Epithelial cell of esophagus (primary cell): ENCODE data around the gene DEFB128.
"Not testable (repeated sequence)": the region's sequence is repeated elsewhere in the genome, so short reads cannot be mapped to it uniquely, and the experiment has no call there.

Experiments used
- DNase-seq: peaks from one replicate; pipeline ENCODE4 v3.0.0; 2010; ENCODE audit warnings: low read depth
- H3K4me3 ChIP-seq: 2 replicates; pipeline ENCODE4 v1.5.1; 2011; ENCODE audit warnings: mild to moderate bottlenecking, low read length, control low read depth
- TF ChIP-seq, protein P1 (sequence below): IDR thresholded peaks from 2 replicates; pipeline ENCODE4 v1.5.1; 2011; ENCODE audit warnings: low read depth, mild to moderate bottlenecking, low read length, control low read depth, inconsistent platforms; ENCODE audit not compliant: insufficient read depth; ENCODE audit errors: missing control alignments

The DEFB128 gene

GRCh38 chr20:189611-190010 lies at the start of gene DEFB128:
Gene DEFB128 (minus strand): TSS chr20:189711. CDS start chr20:189623, 88 bp downstream.
- TF ChIP-seq, protein P1, sequence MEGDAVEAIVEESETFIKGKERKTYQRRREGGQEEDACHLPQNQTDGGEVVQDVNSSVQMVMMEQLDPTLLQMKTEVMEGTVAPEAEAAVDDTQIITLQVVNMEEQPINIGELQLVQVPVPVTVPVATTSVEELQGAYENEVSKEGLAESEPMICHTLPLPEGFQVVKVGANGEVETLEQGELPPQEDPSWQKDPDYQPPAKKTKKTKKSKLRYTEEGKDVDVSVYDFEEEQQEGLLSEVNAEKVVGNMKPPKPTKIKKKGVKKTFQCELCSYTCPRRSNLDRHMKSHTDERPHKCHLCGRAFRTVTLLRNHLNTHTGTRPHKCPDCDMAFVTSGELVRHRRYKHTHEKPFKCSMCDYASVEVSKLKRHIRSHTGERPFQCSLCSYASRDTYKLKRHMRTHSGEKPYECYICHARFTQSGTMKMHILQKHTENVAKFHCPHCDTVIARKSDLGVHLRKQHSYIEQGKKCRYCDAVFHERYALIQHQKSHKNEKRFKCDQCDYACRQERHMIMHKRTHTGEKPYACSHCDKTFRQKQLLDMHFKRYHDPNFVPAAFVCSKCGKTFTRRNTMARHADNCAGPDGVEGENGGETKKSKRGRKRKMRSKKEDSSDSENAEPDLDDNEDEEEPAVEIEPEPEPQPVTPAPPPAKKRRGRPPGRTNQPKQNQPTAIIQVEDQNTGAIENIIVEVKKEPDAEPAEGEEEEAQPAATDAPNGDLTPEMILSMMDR: no peak
- H3K4me3 ChIP-seq: no peak within 1 kb of the TSS
- no peak for DNase-seq

DNA sequence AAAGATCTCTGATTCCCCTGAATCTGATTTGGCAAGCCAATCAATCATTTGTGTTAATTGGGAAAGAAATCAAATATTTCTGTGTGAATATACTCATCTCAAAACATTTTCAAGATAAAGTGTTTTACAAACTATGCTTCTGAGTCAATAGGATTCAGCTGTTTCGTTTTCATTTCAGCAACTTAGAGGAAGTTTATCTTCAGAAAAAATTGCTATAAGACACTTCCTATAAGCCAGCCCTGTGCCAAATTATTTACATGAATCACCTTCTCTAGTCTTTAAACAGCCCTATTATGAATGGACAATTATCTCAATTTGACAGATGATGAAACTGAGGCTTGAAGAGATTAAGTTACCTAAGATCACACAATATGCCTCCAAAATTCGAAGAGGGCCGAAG lies 48.4 kb upstream of the DEFB128 start:
- TF ChIP-seq, protein P1: no peak
- H3K4me3 ChIP-seq: no peak overlapping the region
- DNase-seq: no peak

GRCh38 chr20:237489-237888 lies 48.0 kb upstream of the DEFB128 start:
- no peak overlapping the region for H3K4me3 ChIP-seq
- no peak for DNase-seq
- TF ChIP-seq, protein P1: no peak

DNA sequence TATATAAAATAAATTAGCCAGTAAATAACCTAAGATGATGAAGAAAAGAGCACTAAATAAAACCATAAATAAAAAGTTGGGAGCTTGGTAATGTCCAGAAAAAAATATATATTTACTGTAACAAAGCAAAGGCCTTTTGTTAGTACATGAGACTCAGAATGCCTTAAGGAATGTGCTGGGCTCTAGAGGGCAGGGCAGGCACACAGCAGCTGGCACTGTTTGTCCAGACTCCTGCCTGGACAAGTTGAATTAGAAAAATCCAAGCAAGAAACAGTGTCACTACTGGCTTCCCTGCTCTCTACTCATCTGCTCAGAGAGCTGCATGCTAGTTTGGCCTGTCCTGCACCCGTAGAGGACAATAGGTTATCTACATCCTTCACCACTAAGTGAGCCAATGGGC lies 46.4 kb upstream of the DEFB128 start:
- DNase-seq: peak; percentile 79

DNA sequence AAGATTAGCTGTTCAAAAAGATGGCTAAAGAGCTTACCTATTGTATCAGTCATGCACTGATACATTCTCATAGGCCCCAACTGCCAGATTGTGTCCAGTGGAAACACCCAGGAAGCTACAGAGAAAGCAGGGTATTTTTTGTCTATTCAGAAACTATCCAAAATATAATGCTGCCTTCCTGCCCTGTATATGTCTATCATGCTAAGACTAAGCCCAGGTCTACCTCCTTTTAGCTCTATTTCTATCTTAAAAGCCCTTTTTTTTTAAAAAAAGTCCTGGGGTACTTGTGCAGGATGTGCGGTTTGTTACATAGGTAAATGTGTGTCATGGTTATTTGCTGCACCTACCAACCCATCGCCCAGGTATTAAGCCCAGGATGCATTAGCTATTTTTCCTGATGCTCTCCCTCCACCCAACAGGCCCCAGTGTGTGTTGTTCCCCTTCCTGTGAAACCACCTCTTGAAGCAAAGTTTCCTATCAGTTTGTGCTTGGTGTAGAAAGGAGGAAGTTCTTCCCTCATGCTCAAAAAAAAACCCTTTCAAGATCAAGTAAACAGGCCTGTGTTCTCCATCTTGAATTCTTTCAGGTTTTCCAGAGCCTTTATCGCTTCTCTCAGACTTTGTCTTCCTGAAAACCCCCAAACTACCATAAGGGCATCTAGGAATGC lies 38.1 kb upstream of the DEFB128 start:
- H3K4me3 ChIP-seq: no peak overlapping the region
- TF ChIP-seq, protein P1: no peak
- DNase-seq: no peak

More for the DNA sequence above, 46.4 kb upstream of the DEFB128 start:
- no peak overlapping the region for H3K4me3 ChIP-seq
- TF ChIP-seq, protein P1: peak; percentile 60

DNA sequence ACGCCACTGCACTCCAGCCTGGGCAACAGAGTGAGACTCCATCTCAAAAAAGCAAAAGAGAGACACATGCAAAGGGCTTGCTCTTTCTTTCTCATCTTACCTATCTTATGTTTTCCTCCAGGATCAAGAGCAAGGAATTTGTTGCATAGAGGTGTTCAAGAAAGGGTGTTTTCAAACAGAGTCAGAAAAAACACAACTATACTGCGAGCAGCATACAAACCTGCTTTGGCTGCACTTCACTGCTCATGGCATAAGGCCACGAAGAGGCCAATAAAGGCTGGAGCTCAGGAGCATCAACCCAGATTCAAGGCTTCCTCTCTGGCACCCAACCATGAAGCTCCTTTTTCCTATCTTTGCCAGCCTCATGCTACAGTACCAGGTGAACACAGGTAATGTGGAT lies 37.4 kb upstream of the DEFB128 start, which contains the start of gene DEFB129:
Gene DEFB129, plus strand, starts transcription at position 301 of the 400 bp plus-strand sequence. Its CDS starts 31 bp downstream, at position 332.
- no peak for DNase-seq
- TF ChIP-seq, protein P1: no peak
- no peak within 1 kb of the TSS for H3K4me3 ChIP-seq

- not testable (repeated sequence) for DNase-seq, H3K4me3 ChIP-seq
Measured at GRCh38 chr20:225879-226278, 36.4 kb upstream of the DEFB128 start.
